Thoracic aorta (tissue), 2 donors: ENCODE measurements around the gene MITF. TPM values are rescaled to one million over a fixed set of nuclear protein-coding genes. Genes with fewer than 3 reads are reported as not detected.
A peak's percentile ranks its signal among the peaks of the same experiment; 100 is the strongest.

ENCODE experiments used
- ATAC-seq: fragments of 150-250 bp; one replicate; pipeline ENCODE4 v1.8.0; 2017; ENCODE audit warnings: low read depth; ENCODE audit not compliant: insufficient number of reproducible peaks, low FRiP score
- DNase-seq: peaks from one replicate; pipeline ENCODE4 v3.0.0-alpha.2; 2020; ENCODE audit warnings: low spot score
- H3K27ac ChIP-seq, 2 donors: fragments of 200-600 bp; sonication (generic); 1 replicate in 1 of 2; 2 replicates in 1 of 2; pipeline ENCODE4 v1.5.1; 2016; ENCODE audit warnings: mild to moderate bottlenecking in 2 of 2, moderate library complexity in 2 of 2
- H3K27me3 ChIP-seq: fragments of 200-600 bp; sonication (generic); replicated peaks from 2 replicates; pipeline ENCODE4 v1.6.0; 2016; ENCODE audit warnings: mild to moderate bottlenecking; ENCODE audit not compliant: insufficient read depth
- H3K36me3 ChIP-seq: fragments of 200-600 bp; sonication (generic); one replicate; pipeline ENCODE4 v1.5.1; 2016
- H3K4me1 ChIP-seq, 2 donors: fragments of 200-600 bp; sonication (generic); 1 replicate in 1 of 2; 2 replicates in 1 of 2; pipeline versions ENCODE4 v1.5.1 to v1.6.0; 2016; ENCODE audit warnings: low read depth in 2 of 2, mild to moderate bottlenecking in 1 of 2; ENCODE audit not compliant: control insufficient read depth in 1 of 2
- H3K4me3 ChIP-seq: fragments of 200-600 bp; sonication (generic); 2 replicates; pipeline ENCODE4 v1.5.1; 2016; ENCODE audit warnings: mild to moderate bottlenecking
- H3K9me3 ChIP-seq: fragments of 200-600 bp; sonication (generic); 2 replicates; pipeline ENCODE4 v1.5.1; 2016
- total RNA-seq, 2 donors: library from RNA; depleted of rRNA; stranded (reverse); fragments of >200 nt; gene quantifications; one replicate each; pipeline versions ENCODE4 v1.1.0 to v1.2.3, GENCODE V29; 2016
- TF ChIP-seq, protein P1 (sequence below): fragments of 200-600 bp; sonication (generic); IDR thresholded peaks from one replicate; pipeline ENCODE4 v1.5.1; 2019; ENCODE audit warnings: antibody characterized with exemption

The MITF gene
- total RNA-seq, 2 donors from 2014 or later: 12.3 to 12.7 TPM

DNA sequence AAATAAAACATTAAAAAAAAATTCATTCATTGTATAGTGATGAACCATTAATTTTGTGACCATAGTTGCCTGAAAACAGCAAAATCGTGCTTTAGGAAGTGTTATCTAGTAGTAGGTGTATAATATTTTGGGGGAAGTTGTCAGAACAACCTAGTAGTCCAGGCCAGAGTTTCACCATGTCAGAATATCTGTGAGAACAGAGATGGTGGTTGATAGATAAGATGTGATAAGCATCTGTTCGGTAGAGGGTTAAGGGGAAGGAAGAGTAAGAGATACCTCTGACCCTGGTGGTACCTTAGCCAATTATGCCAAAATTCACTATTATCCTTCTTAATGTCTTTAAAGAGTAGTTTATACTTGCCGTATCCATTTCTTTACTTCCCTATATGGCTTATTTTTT lies 113.8 kb downstream of the MITF start:
- Histone ChIP-seq H3K4me1 (peaks cover 12 to 25% of the 10 kb centered on the region in 2 donors), H3K36me3 (no peaks in the 10 kb centered on the region), H3K4me3 (no peak overlapping the region)

DNA sequence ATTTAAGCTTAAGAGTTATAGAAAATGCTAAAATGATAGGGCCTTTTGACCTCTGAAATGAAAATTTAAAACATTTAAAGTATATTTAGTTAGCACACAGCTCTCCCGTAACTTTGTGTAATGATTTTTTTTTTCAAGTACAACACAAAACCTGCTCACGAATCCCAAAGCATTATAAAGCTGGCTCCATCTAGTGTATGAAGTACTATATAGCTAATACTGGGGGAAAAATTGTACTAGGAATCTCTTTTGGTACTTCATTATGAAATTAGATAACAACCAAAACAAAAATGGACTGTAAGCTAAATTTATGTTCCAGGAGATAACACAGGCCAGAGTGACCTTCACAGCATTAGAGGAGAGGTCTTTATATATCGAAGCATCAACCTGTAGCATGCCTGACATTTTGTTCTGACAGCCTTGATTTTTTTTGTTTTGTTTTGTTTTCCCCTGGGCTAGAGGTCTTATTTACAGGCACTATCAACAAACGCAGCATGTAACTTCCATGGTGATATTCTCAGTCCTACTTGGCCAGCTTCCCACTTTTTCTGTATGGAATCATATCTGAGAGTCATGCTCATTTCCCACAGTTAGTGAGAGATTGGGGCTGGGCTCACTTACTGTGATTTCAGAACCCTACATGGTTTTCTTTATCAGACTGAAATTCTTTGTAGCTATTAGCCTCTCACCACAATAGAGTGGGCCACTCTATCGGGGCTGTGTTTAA lies 116.3 kb downstream of the MITF start:
- Histone ChIP-seq H3K9me3 (no peaks in the 10 kb centered on the region), H3K27ac (no peak overlapping the region), H3K4me1 (peaks cover 12 to 16% of the 10 kb centered on the region in 2 donors), H3K4me3 (no peak overlapping the region), H3K27me3 (no peaks in the 10 kb centered on the region), H3K36me3 (no peaks in the 10 kb centered on the region)
- no peak for DNase-seq
- ATAC-seq: no peak
- TF ChIP-seq, protein P1, sequence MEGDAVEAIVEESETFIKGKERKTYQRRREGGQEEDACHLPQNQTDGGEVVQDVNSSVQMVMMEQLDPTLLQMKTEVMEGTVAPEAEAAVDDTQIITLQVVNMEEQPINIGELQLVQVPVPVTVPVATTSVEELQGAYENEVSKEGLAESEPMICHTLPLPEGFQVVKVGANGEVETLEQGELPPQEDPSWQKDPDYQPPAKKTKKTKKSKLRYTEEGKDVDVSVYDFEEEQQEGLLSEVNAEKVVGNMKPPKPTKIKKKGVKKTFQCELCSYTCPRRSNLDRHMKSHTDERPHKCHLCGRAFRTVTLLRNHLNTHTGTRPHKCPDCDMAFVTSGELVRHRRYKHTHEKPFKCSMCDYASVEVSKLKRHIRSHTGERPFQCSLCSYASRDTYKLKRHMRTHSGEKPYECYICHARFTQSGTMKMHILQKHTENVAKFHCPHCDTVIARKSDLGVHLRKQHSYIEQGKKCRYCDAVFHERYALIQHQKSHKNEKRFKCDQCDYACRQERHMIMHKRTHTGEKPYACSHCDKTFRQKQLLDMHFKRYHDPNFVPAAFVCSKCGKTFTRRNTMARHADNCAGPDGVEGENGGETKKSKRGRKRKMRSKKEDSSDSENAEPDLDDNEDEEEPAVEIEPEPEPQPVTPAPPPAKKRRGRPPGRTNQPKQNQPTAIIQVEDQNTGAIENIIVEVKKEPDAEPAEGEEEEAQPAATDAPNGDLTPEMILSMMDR: peak; percentile 32

More for the DNA sequence above, 113.8 kb downstream of the MITF start:
- TF ChIP-seq, protein P1: no peak
- no peak overlapping the region for H3K27ac ChIP-seq
- ATAC-seq: no peak
- H3K27me3 ChIP-seq: no peaks in the 10 kb centered on the region
- no peak for DNase-seq
- H3K9me3 ChIP-seq: no peaks in the 10 kb centered on the region

DNA sequence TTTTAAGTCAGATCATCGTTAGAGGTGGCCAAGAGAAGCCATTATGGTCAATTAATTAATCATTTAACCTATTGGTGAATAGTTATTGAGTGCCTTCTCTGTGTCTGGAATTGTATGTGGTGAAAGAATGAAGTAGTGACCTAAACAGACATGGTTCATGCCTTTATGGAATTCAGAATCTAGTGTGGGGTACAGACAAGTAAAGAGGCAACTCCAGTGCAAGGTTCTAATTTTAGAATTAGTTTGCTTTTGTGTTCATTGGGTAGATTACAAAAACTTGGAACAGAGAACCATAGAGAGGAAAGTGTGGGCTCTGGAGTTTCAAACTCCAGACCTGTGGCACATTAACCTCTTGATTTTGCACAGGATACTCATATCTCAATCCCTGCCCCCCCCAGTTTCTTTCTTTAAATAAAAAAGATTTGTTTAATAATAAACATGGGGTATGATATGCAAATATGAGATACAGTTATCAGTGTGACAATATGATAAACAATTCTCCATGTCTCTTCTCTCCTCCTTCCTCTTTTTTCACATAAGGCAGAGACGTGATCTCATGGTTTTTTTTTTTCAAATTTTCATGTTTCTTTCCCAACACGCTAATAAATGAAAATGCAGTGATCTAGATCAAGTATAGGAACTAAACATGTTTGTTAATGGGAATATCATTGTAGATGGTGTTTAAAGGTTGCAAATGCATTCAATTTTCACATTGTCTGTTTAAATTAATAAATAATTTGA lies 117.9 kb downstream of the MITF start:
- no peaks in the 10 kb centered on the region for H3K27me3 ChIP-seq
- no peak overlapping the region for H3K27ac ChIP-seq
- H3K4me1 ChIP-seq: peaks cover 12 to 16% of the 10 kb centered on the region in 2 donors
- TF ChIP-seq, protein P1: no peak
- no peak overlapping the region for H3K4me3 ChIP-seq
- no peak for DNase-seq
- no peaks in the 10 kb centered on the region for H3K36me3 ChIP-seq
- no peak for ATAC-seq
- H3K9me3 ChIP-seq: no peaks in the 10 kb centered on the region

DNA sequence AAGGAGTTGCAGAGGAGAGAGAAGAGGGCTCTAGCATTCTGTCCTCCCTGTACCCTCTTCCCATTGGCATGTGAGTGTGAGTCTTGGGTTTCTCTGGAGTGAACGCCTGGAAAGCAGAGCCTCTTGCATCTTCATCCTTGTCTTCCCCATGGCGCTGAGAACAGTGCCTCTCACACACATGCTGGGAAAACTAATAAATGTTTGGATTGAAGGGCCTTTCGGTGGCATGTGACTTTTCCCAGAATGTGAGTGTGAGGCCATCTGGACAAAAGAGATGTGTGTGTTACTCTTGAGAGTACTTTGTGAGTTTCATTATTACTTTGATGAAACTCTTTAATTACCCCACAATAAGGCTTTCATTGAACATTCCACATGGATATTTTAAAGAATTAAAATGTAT lies 122.3 kb downstream of the MITF start:
- Histone ChIP-seq H3K27me3 (no peaks in the 10 kb centered on the region), H3K36me3 (no peaks in the 10 kb centered on the region), H3K27ac (no peak overlapping the region), H3K4me1 (peaks cover 16 to 27% of the 10 kb centered on the region in 2 donors), H3K4me3 (no peak overlapping the region), H3K9me3 (no peaks in the 10 kb centered on the region)
- DNase-seq (no peak), ATAC-seq (no peak)
- TF ChIP-seq, protein P1: no peak

DNA sequence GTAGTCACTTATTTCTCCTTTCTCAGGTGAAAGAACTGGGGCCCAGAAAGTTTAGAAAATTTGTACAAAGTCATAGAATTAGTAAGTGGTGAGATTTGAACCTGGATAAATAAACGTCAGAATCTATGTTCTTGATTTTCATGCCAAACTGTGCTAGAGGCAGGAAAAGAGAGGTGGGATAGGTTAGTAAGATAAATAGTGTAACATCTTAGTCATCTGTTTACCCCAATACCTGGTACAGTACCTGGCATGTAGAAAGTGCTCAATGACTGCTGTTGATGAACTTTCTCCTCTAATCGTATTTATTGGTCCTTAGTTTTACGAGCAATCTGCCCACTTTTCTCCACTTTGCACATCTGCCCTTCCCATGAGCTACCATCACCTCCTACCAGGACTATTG lies 124.9 kb downstream of the MITF start:
- Histone ChIP-seq H3K4me3 (no peak overlapping the region), H3K27ac (no peak overlapping the region), H3K9me3 (no peaks in the 10 kb centered on the region), H3K27me3 (no peaks in the 10 kb centered on the region), H3K4me1 (peaks cover 11 to 26% of the 10 kb centered on the region in 2 donors), H3K36me3 (no peaks in the 10 kb centered on the region)
- DNase-seq (no peak), ATAC-seq (no peak)
- TF ChIP-seq, protein P1: no peak
